WERI-Rb-1 (cell line): Measurements from ENCODE around the gene PON2.

ENCODE experiments used
- DNase-seq: peaks from one replicate; pipeline ENCODE4 v3.0.0-alpha.2; 2020
- H3K27ac ChIP-seq: fragments of 250-450 bp; sonication (Bioruptor Pico); 2 replicates; pipeline ENCODE4 v1.5.1; 2020; ENCODE audit warnings: mild to moderate bottlenecking, moderate library complexity
- H3K27me3 ChIP-seq: fragments of 250-450 bp; sonication (Bioruptor Pico); 2 replicates; pipeline ENCODE4 v1.5.1; 2021; ENCODE audit warnings: mild to moderate bottlenecking, low read depth, moderate library complexity; ENCODE audit not compliant: insufficient read depth, severe bottlenecking
- H3K36me3 ChIP-seq: fragments of 250-450 bp; sonication (Bioruptor Pico); 2 replicates; pipeline ENCODE4 v1.5.1; 2020; ENCODE audit warnings: mild to moderate bottlenecking, moderate library complexity
- H3K4me3 ChIP-seq: 2 replicates; pipeline ENCODE4 v1.5.1; 2011; ENCODE audit warnings: low read depth, mild to moderate bottlenecking, control low read depth, low read length
- H3K9me3 ChIP-seq: fragments of 250-450 bp; sonication (Bioruptor Pico); 2 replicates; pipeline ENCODE4 v1.5.1; 2021; ENCODE audit warnings: mild to moderate bottlenecking, moderate library complexity; ENCODE audit not compliant: severe bottlenecking
- CTCF ChIP-seq: IDR thresholded peaks from 2 replicates; pipeline ENCODE4 v1.5.1; 2011; ENCODE audit warnings: low read depth, mild to moderate bottlenecking, control low read depth, inconsistent platforms, low read length

PON2 gene

GRCh38 chr7:95365151-95365550 lies 69.7 kb downstream of the PON2 start:
- no peak overlapping the region for H3K4me3 ChIP-seq
- H3K36me3 ChIP-seq: no peaks in the 10 kb centered on the region
- H3K27me3 ChIP-seq: no peaks in the 10 kb centered on the region
- DNase-seq: no peak
- TF ChIP-seq CTCF: no peak
- no peak overlapping the region for H3K27ac ChIP-seq
- no peaks in the 10 kb centered on the region for H3K9me3 ChIP-seq

GRCh38 chr7:95357623-95358022 lies 77.2 kb downstream of the PON2 start:
- no peak overlapping the region for H3K4me3 ChIP-seq
- H3K9me3 ChIP-seq: peaks cover 6% of the 10 kb centered on the region
- 0 out of 2 replicates have a peak, but pooled peaks have one; percentile 7 for TF ChIP-seq CTCF
- H3K27me3 ChIP-seq: no peaks in the 10 kb centered on the region
- DNase-seq: no peak
- no peak overlapping the region for H3K27ac ChIP-seq
- H3K36me3 ChIP-seq: no peaks in the 10 kb centered on the region
